ENCODE measurements around the gene RANBP17.

The RANBP17 gene

GRCh38 chr5:171311322-171312077 is 449.7 kb downstream of the RANBP17 start:
- TF ChIP-seq CTCF (conservative IDR thresholded peaks at IDR 0.05) = no peak
- no peak overlapping the region for H3K27ac ChIP-seq

- H3K27ac ChIP-seq = no peak overlapping the region
- no peak for TF ChIP-seq CTCF (conservative IDR thresholded peaks at IDR 0.05)
Measured at GRCh38 chr5:171312129-171312974, 450.5 kb downstream of the RANBP17 start.

DNA sequence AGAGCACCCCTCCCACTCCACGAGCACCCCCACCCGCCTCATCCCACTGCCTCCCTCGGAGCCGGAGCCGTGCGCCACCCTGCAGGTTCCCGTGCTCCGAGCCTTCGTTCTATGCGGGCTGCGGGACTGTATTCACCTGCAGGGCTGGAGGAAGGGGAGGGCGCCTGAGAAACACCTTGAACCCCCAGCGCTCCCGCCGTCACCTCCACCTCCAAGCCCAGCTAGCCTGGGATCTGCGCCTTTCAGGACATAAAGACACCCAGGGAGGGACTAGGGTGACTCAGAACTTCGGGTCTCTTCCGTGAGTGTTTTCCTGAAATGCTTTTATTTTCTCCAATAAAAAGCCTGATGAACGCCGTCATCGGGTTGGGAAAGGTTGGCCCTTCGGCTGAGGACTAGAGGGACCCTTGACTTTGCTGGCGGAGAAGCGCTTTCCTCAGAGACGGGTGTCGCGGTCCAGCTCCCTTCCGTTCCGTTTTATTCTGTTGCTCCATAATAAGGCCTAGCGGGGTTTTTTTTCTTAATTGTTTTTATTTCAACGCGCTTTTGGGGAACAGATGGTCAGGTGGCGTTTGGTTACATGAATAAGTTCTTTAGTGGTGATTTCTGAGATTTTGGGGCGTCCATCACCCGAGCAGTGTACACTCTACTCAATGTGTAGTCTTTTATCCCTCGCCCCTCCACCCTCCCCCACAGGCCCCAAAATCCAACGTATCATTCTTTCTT is 451.8 kb downstream of the RANBP17 start:
- no peak for TF ChIP-seq CTCF (conservative IDR thresholded peaks at IDR 0.05)
- H3K27ac ChIP-seq = no peak overlapping the region

- TF ChIP-seq CTCF (conservative IDR thresholded peaks at IDR 0.05) = no peak
- no peak overlapping the region for H3K27ac ChIP-seq
Measured at GRCh38 chr5:171314728-171315385, 453.0 kb downstream of the RANBP17 start.

- H3K27ac ChIP-seq = no peak overlapping the region
- TF ChIP-seq CTCF (conservative IDR thresholded peaks at IDR 0.05) = no peak
Measured at GRCh38 chr5:171315386-171315891, 453.6 kb downstream of the RANBP17 start.

- TF ChIP-seq CTCF (conservative IDR thresholded peaks at IDR 0.05) = no peak
Measured at GRCh38 chr5:171315925-171316257, 454.1 kb downstream of the RANBP17 start.

More at GRCh38 chr5:171315925-171316257, 454.1 kb downstream of the RANBP17 start:
- H3K27ac ChIP-seq = no peak overlapping the region
